ENCODE data around the gene CDC73.
"Not testable (repeated sequence)": the region's sequence is repeated elsewhere in the genome, so short reads cannot be mapped to it uniquely, and the experiment has no call there.

CDC73 gene

DNA sequence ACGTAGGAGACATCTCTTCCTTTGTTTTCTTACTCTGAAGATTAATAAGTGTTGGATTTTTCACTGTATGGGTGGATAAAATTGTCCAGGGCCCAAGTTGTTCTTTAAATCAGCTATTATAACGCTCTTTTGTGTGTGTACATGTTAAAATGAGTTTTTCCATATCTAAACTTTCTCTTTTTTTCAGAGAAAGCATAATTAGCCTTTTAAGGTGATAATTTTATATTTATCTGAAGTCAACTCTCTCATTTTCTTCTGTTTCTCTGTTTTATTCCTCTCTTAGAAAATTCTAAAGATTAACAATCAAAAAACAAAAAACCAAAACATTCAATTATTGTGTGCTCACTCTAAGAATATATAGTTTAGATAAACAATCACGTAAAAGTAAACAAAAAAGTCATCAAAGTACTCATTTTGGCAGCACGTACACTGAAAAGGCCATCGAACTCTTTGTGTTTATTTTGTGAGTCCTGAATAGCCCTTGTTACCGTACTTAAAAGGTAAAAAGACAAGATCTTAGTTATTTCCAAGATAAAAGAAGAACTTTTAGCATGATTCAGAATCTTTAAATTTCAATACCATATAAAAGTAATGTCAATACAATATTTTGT, 7.2 kb upstream of the CDC73 start:
- no peak for DNase-seq

DNA sequence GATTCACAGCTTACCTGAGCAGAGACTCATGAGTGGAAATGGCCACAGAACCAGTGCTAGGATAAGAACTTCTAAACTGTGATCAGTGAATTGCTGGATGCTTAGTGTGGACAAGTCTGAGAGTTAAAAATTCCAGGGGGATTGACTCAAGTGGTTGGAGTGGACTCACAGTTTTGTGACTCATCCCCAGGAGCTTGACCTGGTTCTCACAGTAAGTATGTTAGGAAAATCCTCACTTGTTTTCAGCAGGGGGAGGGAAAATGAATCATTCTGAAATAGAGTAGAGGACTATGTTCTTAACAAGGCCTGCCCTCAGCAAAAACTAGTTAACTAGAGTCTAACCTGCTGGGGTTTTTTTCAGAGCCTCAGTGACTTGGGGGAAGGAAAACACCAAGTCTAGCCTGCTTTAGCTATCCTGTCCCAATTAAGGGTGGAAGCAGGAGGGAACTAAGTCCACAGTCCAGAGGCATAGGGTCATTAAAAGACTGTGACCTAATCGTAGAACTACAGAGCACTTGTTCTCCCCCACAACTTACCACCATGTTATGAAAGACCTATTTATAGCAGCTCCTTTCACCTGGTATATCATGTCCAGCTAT, 6.1 kb upstream of the CDC73 start:
- no peak for DNase-seq

DNA sequence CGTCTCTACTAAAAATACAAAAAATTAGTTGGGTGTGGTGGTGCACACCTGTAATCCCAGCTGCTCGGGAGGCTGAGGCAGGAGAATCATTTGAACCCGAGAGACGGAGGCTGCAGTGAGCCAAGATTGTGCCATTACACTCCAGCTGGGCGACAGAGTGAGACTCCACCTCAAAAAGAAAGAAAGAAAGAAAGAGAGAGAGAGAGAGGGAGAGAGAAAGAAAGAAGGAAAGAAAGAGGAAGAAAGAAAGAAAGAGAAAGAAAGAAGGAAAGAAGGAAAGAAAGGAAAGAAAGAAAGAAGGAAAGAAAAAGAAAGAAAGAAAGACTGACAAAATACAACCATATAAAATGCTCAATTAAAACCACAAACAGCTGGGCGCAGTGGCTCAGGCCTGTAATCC, 4.7 kb upstream of the CDC73 start:
- DNase-seq: not testable (repeated sequence)

DNA sequence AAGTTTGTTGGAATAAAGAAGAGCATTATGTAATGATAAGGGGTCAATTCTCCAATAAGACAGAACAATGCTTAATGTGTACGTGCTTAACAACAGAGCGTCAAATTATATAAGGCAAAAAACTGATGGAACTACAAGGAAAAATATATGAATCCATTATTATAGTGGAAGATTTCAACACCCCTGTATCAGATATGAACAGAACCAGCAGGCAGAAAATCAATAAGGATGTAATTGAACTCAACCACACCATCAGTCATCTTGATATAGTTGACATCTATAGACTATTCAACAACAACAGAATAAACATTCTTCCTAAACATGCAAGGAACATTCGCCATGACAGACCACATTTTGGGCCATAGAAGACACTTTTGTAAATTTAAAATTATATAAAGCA, 3.6 kb upstream of the CDC73 start:
- no peak for DNase-seq

DNA sequence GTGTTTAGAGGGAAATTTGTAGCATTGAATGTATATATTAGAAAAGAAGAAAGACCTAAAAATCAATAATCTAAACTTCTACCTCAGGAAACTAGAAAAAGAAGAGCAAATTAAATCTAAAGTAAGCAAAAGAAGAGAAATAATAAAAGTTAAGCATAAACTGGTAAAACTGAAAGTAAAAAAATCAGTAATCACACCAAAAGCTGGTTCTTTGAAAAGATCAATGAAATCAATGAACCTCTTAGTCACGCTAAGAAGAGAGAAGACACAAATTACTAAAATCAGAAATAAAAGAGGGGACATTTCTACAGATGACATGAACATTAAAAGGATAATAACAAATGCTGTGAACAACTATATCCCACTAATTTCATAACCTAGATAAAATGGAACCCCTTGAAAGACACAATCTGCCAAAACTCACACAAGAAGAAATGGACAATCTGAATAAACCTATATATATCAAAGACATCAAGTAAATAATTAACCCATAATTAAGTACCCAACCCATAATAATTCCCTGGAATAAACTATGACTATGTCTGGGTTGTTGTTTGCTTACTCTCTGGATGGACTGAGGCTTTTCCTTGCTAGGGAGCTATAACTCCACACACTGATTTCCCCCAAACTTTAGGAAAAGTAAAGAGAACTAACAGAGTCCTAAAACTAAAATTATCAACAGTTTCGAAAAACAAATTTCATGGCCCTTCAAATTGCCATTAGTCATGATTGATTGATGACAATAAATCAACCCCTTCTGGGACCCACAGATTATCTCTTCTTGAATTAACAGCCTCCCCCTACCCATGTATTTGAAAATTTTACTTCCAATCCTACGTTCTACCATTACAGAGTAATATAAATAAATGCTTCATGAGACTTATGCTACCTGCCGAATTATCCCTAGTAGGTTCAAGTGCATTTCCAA, 2.8 kb upstream of the CDC73 start:
- DNase-seq: no peak

DNA sequence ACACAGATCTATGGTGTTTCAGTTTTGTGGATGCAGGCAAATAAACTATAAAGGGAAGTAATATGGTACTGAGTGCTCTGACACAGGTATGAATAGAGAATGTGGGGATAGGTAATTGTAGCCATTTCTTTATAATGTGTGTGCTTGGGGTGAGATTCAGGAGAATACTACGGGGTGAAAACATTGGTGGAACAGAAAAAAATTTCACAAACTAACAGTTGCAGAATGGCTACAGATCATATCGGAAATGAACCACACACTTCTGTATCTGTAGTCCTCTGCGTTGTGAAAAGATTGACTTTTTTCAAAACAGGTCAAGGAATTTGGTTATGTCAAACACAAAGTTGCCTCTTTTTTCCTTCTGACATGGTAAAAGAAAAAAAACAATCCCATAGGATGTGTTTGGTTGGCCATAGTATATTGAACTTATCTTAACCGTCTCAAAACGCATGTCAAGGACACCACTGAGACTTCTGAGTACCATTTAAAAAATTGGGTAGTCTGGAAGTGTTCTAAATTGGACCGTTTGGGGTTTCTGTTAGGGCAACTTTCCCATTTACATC, 1.1 kb upstream of the CDC73 start:
- DNase-seq: no peak

DNA sequence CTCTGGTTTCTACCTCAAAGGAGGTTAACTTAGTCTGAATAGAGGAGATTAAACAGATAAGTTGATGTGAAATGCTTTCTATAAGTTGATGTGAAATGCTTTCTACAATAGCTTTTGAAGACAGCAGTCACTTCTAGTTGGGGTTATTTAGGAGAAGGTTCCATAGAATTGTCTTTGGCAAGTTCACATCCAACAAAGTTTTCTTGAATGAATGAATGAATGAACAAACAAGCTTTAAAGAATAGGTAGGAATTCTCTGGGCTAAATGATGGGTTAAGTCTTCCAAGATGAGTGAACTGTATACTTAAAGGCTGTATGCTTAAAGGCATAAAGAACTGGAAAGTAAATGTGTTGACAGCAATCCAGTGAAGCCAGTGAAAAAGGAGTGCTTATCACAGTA, 1.9 kb downstream of the CDC73 start:
- DNase-seq: no peak

DNA sequence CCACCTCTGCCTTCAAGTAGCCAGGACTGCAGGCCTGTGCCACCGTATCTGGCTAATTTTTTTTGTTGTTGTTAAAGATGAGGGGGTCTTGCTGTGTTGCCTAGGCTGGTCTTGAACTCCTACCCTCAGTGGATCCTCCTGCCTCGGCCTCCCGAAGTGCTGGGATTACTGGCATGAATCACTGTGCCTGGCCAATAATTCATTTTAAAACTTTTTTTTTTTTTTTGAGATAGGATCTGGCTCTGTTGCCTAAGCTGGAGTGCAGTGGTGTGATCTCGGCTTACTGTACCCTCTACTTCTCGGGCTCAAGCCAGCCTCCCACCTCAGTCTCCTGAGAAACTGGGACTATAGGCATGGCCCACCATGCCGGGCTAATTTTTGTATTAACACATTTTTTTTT, 3.5 kb downstream of the CDC73 start:
- no peak for DNase-seq

DNA sequence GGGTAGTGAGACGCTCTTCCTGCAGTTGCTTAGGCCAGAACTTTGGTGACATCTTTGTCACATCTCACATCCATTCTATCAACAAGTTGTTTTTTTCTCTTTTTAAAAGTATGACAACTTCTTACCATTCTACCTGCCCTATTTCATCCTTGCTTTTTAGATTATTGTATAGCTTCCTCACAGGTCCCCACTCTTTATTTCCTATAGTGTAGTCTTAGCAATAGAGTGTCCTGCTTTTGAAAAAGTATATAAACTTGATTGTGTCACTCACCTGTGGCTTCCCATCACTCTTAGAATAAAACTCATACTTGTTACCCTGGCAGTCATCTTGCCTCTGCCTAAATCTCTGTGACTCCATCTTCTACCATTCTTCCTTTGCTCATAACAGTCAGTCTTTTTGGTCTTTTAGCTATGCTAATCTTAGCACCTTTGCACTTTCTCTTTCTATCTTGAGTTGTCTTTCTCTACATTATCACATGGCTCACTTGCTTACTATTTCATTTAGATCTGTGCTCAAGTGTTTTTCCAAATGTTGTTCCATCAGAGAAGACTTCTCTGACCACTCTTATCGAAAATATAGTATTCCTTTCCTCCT, 9.5 kb downstream of the CDC73 start:
- DNase-seq: no peak

DNA sequence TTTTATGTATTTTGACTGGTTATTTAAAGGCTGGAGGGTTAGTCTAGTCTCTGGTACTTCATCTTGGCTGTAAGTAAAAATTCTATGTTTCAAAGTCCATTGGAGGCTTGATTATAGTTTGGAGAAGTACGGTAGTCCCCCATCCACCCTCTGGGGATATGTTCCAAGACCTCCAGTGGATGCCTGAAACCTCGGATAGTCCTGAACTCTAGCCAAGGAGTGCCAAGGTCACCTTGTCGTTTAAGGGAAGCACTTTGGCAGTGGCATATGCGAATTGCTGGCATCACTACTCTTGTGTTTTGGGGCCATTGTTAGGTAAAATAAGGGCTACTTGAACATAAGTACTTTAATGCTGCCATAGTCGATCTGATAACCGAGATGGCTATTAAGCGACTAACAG, 18.4 kb downstream of the CDC73 start:
- no peak for DNase-seq

DNA sequence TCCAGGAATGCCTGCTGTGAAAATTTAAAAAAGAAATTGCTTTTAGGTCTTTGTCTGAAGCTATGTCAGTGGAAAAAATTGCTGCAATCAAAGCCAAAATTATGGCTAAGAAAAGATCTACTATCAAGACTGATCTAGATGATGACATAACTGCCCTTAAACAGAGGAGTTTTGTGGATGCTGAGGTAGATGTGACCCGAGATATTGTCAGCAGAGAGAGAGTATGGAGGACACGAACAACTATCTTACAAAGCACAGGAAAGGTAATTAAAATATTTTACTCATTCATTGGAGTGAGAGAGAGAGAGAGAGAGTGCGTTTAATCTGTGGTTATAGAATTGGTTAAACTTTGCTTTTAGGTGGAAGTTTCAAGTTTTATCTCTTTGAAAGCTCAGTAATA, 20.0 kb downstream of the CDC73 start:
- DNase-seq: peak; percentile 34

DNA sequence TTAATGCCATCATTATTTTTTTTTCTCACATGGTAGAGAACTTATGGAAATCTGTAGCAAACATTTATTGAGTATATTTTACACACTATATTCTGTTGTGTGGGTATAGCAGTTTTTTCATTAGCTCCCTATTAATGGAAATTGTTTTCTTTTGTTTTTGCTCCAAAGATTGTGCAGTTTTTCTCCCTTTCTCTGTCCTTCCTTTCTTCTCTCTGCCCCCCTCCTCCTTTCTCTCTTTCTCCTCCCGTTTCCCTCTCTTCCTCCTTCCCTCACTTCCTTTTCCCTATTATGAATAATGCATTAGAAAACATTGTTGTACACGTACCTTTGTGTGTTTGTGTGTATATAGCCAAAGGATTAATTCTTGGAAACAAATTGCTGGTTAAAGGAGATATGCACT, 20.6 kb downstream of the CDC73 start:
- no peak for DNase-seq

DNA sequence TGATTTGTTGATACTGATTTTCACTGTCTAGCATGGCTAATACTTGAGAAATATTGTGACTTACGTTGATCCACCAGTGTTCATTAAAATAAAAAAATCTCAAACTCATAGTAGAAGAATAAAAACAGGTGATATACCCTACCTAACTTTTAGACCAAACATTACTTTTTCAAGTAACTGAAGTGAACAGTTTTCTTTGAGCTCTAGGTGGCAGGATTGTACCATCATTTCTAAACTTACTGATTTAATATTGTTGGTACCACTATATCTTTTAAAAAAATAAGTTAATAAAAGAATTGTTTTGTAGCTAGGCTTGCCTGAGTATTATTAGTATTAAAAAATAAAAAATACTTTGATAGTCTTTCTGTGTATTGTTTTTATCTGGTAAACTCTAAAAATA, 21.5 kb downstream of the CDC73 start:
- no peak for DNase-seq

DNA sequence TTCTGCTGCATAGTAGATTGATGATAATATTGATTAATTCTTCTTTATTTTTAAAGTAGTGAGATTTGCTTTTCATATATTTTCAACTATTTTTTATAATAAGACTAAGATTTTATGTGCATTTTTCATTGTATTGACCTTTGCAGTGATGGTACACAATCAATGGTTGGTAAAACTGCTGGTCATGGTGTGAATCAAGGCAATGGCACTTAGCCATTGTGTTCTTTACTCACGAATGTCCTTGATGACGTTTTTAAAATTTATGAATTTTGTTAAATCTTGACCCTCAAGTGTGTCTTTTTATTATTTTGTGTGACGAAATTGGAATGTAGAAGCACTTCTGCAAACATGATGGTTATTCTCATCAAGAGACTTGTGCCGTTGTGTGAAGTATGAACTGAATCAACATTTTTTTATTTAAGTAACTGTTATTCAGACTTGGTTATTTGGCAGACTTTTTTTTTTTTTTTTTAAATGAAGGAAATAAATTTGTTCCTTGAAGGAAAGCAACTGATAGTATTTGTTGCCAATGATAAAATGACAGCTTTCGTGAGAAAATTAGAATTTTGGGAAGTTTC, 22.6 kb downstream of the CDC73 start:
- DNase-seq: no peak

DNA sequence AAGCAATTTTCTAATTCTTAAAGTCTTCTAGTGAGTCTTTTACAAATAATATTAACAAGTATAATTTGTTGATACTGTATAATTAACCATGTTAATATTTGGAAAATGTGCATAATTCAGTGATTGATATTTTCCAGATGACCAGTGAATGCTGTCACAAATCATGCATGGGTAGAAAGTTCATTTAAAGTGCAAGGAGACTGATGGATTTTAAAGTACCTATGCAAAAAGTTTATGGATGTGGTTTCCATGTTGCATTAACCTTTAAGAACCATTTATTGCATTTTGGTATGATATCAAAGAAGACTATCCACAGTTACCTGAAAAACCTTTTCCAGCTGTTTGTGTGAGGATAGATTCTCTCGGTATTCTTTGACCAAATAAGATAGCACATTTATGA, 23.2 kb downstream of the CDC73 start:
- DNase-seq: no peak

DNA sequence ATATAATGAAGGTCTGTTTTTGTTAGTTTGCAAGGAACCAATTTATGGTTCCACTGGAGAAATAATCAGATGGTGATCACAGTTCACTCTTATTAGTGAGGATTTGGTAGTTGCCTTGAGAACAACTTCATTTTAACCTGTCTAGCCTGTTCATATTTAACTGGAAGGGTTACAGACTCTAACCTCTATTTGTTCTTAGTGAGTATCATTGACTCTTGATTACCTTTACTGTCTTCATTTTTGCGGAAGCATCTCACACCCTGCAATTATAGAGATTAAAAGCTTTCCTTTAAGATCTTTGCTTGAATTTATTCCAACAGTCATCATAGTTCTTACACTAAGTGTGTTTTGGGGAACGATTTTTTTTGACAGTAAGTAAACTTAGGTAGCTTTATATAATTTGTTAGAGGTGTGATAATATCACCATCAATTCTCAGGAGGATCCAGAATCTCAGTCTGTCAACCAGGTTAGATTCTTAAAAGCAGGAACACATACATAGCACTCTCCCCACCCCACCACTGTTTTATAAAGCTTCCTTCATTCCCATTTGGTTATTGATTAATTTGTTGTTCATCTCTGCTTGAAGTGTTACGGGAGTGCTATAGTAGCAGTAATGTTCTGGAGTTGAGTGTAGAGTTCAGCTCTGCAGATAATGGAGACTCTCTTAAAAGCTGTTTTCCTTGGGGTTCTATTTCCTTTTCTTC, 34.4 kb downstream of the CDC73 start:
- no peak for DNase-seq

DNA sequence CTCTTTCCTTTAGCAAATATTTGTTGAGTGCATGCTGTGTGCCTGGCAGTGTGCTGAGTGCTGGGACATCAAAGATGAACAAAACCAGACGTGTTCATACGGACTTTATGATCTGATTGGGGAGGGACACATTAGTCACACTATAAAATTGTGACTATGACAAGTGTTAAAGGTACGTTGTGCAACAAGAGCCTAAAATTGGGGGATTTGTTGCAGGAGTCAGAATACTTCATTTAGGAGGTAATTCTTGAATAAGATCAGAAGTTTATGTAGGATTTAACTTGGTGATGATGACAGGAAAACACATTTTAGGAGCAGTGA, 35.0 kb downstream of the CDC73 start:
- no peak for DNase-seq

DNA sequence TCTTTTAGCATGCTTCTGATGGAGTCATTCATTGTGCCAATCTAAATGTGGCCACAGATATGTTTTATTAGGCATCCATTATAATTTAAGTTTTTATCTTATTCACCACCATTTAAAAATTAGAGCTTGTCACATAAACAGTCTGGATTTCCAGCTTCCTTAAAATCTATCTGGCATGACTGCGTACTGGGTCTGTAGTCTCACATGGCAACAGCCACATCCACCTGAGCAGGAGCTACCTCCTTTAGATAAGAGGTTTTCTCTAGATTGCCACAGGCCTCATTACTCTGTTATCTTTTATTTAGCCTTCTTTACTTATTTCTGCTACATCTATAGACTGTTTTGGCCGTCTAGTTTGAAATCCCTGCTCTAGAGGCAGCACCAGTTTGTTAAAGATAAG, 35.5 kb downstream of the CDC73 start:
- no peak for DNase-seq

DNA sequence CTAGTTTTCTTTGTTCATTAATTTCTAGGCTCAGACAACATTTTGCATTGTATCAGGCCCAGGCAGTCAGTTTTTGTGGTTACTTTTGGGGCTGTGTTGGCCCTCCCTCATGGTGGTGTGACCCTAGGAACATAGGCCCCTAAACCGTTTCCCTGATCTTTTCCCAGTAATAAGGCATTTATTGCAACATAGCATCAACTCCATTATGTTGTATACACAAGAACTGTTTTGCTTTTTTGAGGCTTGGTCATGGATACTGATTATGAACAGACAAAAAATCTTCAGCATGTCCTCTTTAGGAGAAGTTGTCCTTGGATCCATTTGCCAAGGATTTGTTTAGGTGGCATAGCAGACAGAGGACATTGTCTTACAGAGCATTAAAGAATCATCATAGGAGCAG, 54.3 kb downstream of the CDC73 start:
- no peak for DNase-seq

DNA sequence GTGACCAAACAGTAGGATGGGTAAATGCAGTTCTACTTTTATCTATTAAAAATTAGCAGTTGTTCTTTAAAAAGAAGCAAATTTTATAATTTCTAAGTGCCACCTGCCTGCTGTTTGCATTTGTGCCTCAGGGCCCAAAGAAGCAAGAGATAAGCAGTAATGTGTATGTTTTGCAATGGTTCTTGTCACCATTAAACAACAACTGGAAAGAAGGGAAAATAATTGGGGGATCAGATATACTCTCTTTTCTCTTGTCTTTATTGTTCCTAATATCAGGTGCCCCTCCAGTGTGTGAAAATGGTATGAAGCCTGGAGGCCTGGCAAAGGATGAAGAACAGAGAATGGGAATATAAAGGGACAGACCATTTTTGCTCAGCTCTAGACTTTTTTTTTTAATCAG, 55.0 kb downstream of the CDC73 start:
- no peak for DNase-seq

DNA sequence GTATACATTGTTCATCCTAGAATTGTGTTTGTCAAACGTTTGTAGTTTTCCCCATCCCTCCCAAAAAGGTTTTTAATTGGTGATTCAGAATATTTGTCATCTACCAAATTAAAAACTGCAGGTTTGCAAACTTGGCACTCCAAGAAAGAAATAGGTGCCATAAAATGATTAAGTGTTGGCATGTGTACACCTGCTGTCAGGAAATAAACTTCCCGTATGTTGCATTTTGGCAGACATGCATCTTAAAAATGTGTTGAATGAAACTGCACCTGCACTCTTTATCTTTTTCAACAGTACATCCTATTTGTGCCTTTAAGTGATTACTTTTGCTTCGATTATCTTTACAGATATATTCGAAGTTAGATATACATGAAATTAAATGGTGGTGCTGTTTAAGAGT, 57.3 kb downstream of the CDC73 start:
- DNase-seq: no peak

DNA sequence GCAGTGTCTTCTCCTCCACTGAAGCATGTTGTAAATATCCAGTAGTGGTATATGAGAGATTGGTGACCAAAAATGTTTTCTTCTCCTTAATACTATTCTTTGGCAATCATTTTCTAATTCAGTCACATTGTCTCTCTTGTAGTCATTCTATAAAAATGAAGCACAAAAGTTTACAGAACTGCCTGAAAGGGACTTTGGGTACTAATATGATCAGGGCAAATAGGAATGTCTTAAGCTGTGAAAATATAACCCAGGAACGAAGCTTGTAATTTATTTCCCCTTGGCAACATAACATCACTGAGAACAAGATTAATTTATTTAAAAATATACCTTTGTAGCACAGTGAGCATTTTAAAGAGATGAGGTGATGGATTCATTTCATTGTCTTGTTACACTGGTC, 59.7 kb downstream of the CDC73 start:
- DNase-seq: no peak

DNA sequence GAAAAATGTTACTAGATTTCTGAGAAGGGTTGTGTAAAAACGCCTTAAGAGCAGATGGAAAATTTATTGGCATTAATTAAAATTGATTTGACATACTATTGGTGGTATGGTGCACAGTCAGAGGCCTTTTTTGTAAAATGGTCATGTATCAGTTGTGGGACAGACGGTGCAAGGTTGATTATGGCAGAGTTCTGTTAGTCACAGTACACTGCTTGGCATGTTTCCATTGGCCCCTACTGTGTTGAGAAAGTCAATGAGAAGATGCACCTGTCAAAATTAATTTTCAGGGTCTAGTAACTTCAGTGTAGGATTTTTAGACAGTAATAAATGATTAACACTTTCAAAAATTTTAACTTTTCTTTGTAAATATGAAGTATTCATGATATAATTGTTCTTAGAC, 60.2 kb downstream of the CDC73 start:
- DNase-seq: no peak

Measured in central memory CD4-positive, alpha-beta T cell (primary cell).